Midbrain (tissue), 1 donor: ENCODE data around the gene MS4A6E.

Source experiments
- DNase-seq: peaks from one replicate; lab custom pipeline; 2025; lab: John Stamatoyannopoulos, UW

MS4A6E gene

DNA sequence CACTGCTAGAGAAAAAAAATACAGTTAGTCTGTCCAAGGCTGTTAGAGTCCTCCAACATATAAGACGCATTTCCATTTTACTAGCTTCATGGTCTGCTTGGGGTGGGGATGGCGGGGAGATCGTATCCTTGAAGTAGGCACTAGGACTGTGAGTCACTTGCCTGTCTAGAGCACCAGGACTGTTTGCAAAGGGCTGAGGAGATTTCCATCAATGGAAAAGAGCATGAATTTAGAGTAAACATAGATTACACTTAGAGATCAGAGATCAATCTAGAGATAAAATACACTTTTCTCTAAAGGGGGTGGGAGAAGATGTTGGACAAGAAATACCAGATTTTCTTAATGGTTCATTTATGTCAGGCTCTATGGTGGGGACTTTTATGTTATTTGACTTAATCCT lies 49.5 kb downstream of the MS4A6E start:
- no peak for DNase-seq

- peak; percentile 32 for DNase-seq
These were observed 50.5 kb downstream of the MS4A6E start for GRCh38 chr11:60377401-60378136.

DNA sequence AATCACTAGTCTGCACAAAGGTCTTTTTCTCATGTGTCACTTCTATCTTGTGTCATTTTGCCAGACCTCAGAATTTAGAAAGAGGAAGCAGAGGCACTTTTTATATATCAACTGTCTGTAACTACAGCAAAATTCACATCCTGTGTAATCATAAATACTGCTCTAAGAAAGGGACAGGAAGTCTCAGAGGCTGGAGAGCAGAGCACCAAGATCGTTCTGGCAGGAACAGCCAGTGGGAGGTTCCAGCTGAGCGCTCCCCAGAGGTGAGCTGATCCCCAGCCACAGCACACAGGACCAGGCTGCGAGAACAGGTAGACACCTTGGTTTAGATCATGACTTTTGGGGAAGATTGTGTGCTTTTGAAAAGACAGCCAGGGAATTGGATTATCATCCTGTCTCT lies 51.3 kb downstream of the MS4A6E start, which contains the start of gene MS4A7:
TSS of gene MS4A7 (plus strand) at position 179 of the 400 bp plus-strand sequence. CDS start 4,610 bp downstream, outside the sequence.
- DNase-seq = peak; percentile 5

DNA sequence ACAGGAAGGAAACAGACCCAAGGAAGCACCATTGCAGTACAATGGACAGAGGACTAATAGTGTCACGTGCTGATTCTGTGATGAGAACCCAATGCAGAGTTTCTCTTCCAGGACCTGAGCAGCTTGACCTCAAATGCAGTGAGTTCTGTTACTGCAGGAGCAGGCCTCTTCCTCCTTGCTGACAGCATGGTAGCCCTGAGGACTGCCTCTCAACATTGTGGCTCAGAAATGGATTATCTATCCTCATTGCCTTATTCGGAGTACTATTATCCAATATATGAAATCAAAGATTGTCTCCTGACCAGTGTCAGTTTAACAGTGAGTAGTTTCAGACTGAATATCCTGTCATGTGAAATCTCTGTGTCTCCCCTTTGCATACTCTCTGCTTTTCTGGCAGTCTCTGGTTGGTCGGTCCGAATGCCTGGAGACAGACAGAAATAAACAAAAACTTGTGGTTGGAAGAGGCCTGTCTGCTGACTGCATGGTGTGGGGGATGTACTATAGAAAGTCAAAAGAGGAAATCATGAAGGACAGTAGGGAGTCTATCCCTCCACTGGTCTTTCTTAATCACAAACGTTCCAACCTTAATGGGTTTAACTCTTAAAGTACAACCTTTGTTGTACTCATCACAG lies 62.3 kb downstream of the MS4A6E start:
- DNase-seq = no peak

- no peak for DNase-seq
These were observed 63.4 kb downstream of the MS4A6E start for GRCh38 chr11:60390419-60390818.
